ENCODE data around the gene CCT7.

Gene CCT7

DNA sequence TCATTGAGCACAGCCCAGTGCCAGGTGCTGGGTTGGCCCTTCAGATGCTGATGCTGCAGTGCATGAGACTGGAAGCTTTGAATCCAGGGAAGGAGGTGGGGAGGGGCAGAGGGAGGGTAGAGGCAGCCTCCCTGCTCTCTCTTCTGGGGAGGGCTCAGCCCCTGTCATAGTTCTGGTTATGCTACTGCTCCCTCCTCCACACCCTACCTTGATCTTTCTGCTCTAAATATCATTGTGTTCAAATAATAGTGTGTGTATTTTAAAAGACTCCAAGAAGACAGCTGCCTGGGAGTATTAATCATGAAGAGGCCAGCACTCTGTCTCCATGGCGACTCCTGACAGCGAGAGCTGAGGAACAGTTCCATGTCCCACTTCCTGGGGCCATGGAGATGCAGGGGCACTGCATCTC, 63.0 kb downstream of the CCT7 start:
- DNase-seq = no peak

DNA sequence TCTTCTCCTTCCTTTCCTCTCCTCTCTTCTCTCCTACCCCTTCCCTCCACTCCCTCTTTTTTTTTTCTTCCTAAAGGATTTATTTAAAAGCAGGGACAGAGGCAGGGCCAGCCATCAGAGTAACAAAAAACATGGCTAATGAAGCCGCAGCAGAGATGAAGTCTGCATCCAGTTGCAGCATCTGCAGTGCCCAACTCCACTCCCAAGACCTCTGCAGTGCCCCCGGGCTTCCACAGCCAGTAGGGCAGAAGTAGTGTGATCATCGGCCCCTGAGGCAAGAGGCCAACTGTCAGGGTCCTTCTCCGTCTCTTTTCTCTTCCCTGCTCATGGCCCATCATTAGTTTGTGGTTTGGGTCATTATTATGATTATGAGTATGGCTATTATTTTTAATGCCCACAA, 63.5 kb downstream of the CCT7 start:
- DNase-seq = no peak

DNA sequence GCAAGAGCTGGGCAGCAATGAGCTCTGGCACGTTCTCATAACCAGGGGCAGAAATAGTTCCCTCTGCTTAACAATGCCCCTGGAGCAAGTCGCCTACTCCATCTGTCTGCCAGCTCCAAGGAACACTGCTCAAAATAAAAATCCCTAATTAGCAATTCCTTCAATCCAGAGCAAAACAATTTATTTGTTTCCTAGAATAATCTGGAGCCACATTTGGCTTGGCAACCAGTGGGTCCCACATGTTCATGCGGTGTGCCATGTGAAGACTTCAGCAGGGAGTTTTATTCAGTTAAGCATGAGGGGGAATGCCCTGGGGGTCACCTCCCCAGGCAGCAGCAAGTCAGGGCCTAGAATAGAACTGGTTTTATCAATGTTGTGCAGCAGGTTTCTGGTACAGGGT, 66.8 kb downstream of the CCT7 start:
- DNase-seq = no peak

DNA sequence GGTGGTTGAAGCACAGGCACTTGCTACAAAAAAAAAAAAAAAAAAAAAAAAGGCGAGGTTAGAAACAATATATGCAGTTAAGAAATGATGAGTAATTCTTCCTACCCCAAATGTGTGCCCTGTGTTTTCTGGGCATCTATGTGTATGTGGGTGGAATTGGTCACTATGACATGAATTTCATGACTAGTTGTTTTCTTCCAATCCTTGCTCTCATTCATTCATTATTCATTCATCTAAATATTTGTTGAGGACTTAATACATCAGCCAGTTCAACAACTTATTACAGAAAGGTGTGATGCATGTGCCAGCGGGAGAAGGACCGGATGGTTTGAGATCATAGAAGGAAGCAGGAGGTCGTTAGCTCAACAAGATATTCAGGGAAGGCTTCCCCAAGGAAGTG, 67.5 kb downstream of the CCT7 start:
- no peak for DNase-seq

Data from NK-92 treated with Interleukin-12 subunit alpha and Interleukin-12 subunit beta, amount 100 ng/mL, for 24 hours (cell line).